Glomerular visceral epithelial cell (primary cell): ENCODE results near the gene DCDC1.

Source experiments
- DNase-seq: peaks from one replicate; pipeline ENCODE4 v3.0.0-alpha.2; 2016; ENCODE audit errors: extremely low spot score

DCDC1 gene

DNA sequence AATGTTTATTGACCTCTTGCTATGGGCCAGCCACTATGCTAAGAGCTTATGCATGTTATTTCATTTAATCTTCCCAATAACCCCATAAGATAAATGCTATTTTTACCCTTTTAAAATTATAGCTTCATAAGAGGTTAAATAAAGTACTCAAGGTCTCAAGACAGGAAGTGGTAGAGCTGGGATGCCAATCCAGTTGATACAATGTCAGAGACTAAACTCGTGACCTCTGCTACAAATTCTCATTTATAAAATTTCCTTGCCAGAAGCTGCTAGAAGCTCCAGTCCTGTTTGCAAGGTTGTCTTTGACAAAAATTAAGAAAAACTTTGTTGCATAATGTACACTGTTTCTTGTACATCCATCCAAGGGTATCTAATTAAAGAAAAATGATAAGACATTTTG, 517.4 kb downstream of the DCDC1 start:
- DNase-seq, result no peak

DNA sequence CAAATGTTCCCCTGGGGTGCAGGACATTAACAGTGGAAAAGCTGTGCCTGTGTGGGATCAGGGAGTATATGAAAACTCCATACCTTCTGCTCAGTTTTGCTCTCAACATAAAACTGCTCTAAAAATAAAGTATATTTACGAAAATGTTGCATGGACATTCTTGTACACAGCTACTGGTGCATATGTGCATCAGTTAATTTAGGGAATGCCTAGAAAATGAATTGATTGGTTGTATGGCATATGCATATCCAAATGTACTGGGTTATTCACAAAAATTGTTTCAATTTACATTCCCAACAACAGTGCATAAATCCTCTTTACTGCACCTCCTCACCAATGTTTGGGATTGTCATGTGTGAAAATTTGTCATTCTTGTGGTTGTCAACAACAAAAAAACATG, 532.3 kb downstream of the DCDC1 start:
- DNase-seq, result no peak

DNA sequence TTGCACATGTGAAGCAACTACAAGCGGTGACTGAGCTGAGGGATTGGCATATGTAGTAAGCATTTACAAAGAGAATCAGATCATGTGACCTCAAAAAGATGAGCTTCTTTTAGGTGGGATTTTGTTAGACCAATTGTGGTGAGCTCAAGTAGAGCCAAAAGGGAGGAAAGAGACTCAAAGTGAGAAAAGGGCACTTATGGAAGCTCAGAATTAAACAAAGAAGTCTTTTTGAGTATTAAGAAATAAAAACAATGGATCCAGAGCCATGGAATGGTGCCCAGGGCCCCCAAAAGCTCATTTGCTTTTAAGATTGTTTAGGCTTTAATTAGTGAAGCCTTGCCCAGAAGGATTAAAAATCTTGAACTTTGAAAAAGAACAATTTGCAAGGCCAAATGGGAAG, 536.7 kb downstream of the DCDC1 start:
- DNase-seq, result no peak

DNA sequence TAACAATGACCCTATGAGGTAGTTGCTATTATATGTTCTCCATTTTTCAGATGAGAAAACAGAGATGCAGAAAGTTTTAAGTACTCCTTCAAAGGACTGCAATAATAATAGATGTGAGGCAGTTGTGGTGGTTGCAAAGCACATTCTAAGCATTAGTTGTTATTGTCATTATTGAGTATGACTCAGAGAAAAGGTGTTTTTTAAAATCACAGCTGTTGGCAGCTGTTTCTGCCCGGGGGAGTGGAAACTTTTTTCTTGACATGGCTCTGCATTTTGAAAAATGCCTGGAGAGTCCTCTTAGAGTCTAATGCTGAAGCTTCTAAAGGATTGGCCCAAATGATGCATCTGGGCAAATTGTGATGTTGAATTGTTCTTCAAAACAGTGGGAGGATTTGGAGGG, 538.9 kb downstream of the DCDC1 start:
- no peak for DNase-seq

DNA sequence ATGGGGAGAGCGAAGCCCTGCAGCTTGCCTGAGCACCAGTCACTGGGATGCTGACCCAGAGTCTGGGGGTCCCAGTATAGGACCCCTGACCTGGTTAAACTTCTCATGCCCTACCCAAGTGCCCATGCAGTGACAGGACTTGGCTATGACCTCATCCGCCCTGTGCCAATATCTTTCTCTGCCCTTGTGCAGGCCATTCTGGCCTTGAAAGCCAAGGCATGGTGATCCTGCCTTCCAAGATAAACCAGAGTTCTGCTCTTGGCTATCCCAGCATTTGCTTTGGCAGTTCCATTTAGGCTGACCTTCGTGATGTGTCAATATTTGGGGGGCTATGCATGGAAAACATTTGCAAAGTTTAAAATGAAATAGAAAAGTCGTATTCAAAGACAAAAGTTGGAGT, 542.6 kb downstream of the DCDC1 start:
- no peak for DNase-seq

DNA sequence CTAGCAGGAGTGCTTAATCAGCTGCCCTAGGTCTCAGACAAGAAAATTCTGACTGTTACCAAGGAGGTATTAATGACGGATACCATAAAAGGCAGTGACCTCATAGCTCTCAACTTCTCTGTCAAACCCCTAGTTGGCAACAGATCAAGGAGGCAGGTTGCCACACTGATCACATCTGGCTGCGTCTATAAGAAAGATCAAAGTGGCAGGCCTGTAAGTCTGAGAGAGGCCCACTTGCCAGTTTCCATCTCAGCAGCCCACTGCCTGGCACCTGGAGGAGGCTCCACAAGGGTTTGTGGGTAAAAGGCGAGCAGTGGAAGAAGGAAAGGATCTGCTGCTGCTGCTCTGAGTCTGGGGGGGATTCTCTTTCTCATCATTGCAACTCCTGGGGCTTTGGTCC, 543.8 kb downstream of the DCDC1 start:
- DNase-seq, result no peak

DNA sequence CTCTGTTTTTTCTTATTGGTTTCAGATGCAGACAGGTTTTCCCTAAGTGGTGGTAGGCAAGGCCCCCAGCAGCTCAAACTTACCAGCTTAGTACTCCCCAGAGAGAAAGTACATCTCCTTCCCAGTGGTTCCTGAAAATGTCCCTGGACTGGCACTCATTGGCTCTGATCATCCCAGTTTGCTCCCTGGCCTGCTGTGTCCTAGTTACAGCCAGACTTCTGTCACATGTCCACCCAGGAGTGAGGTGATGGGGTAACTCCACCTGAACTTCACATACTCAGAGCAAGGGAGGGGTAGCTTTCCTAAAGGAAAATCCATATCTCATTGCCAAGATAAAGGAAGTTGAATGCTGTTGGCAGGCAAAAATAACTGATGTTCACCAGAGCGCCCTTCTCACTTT, 546.4 kb downstream of the DCDC1 start:
- no peak for DNase-seq

DNA sequence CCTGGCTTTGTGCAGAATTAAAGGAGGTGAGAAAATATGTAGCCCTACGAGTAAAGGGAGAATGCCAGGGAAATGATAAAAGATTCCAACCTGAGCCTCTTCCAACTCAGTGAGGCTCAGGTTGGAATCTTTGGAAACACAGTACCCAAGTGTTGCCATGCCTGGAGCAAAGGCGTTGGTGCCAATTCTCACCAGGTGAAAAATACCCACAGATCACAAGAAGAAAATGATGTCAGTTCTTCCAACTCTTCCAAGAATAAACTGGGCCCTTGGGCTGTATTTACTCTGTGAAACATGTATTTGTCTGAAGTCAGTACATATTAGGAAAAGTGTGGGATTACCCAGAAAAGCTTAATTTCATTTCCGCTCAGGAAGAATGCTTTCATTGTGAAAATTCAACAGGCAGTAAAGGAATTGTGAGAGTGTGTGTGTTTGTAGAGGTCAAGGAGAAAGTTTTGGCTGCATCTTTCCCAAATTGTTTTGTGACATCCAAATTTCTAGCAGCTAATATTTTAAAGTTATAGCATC, 548.0 kb downstream of the DCDC1 start:
- DNase-seq, result no peak

DNA sequence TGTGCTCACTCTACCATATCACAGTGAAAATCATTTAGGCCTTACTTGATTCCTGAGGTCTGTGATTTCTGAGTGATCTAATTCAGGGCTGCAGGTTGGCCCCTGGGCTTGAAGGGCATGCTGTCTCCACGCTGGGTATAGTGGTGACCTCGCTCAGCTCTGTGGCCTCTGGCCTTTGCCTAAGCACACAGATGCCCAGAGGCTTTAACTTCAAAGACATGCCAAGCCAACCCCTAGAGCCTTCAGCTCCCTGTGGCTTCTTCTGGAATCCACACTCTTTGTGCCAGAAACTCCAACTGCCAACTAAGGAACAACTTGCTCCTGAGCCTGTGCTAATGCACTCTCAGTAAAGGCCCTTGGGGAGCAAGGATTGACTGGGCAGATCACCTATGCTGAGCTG, 550.8 kb downstream of the DCDC1 start:
- DNase-seq, result no peak

DNA sequence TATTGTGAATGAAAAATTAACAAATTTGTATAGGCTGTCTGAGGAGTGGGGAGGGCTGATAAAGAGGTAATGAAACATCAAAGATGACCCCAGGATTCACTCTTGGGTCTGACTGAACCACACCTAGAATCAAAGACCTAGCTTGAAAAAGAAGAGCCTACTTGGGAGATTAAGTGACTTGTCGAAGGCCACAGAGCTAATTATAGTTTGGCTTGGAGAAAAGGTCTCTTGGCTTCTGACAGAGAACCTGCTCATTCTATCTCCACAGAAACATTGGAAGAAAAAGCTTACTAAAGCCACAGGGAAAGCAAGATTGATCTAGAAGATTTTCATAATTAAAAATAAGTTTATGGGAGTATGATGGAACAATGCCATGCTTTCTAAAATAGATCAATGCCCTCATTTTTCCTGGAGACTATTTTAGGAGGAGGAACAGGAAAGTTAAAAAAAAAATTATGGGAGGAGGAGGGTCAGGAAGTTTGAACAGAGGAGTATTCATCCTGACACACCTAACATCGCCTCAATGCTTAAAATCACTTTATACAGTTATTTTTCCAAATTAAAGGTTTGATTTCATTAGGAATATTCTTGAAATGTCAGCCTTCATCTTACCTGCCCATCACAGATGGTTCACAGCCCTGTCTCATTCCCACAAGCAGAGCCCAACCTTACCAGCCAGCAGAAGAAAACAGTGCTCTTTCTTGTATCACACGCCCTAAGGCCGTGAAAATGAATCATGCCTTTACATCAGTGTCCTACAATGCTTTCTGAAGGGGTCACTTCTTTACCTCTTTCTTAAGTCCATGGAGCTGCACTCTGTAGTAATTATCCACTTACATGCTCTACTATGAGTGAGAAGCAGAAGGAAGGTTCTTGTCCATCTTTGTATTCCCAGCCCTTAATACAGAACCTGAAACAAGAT, 552.3 kb downstream of the DCDC1 start:
- DNase-seq, result no peak

DNA sequence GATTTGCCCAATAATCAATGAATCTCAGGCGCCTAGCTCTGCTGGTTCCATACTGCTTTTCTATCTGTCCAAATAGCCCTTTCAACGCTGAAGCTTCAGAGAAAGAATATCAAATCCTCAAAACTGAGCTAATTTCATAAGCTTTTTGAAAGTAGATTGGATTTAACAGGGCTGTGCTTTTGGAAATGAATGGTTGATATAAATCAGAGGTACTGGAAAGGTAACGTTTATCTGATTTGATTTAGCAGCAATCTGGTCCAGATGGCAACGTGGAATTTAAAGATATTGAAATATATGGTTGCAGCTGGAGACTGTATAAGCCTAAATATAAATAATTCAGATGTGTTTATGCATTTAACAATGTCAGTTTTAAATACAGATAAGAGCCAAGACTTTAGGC, 553.9 kb downstream of the DCDC1 start:
- no peak for DNase-seq

DNA sequence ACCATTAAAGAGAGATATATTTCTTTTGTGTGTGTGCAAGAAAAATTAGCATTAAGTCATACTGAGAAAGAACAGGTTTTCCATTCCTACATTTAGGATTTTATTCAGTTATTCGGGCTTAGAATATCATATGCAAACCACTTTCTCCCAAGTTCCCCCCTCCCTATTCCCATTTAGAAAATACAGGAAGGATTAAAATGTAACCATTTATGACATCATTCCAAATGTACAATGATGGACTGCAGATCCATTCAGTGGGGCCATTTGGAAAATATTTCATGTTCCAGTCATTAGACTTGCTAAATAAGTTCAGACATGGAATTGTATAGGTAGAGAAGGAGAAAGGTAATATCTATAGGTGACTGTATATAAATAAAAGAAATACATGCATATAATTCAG, 554.8 kb downstream of the DCDC1 start:
- DNase-seq, result no peak
